Measurements from ENCODE around the gene TLR4.

The TLR4 gene

GRCh38 chr9:117744856-117745389 is 40.7 kb downstream of the TLR4 start:
- peak; percentile 3 for DNase-seq (ENCODE audit: low read depth)

GRCh38 chr9:117745598-117745997 is 41.4 kb downstream of the TLR4 start:
- DNase-seq (ENCODE audit: low read depth): no peak

- DNase-seq (ENCODE audit: low read depth): no peak
These were observed 42.1 kb downstream of the TLR4 start for GRCh38 chr9:117746263-117746662.

- DNase-seq (ENCODE audit: low read depth): no peak
These were observed 43.3 kb downstream of the TLR4 start for GRCh38 chr9:117747386-117747970.

- no peak for DNase-seq (ENCODE audit: low read depth)
These were observed 46.2 kb downstream of the TLR4 start for GRCh38 chr9:117750401-117750800.

- DNase-seq (ENCODE audit: low read depth): no peak
These were observed 48.7 kb downstream of the TLR4 start for GRCh38 chr9:117752894-117753293.

GRCh38 chr9:117757561-117758190 is 53.5 kb downstream of the TLR4 start:
- no peak for DNase-seq (ENCODE audit: low read depth)

- no peak for DNase-seq (ENCODE audit: low read depth)
These were observed 59.1 kb downstream of the TLR4 start for GRCh38 chr9:117763314-117763713.

- peak; percentile 52 for DNase-seq (ENCODE audit: low read depth)
These were observed 64.7 kb downstream of the TLR4 start for GRCh38 chr9:117768750-117769395.

- DNase-seq (ENCODE audit: low read depth): no peak
These were observed 66.9 kb downstream of the TLR4 start for GRCh38 chr9:117771136-117771535.

GRCh38 chr9:117772960-117773359 is 68.8 kb downstream of the TLR4 start:
- DNase-seq (ENCODE audit: low read depth): peak; percentile 29

Measured in fibroblast of gingiva (primary cell).